GM23338 (cell line): Measurements from ENCODE around the gene C19orf18. TPM values are rescaled to one million over a fixed set of nuclear protein-coding genes. Genes with fewer than 3 reads are reported as not detected.

Experiments used
- ATAC-seq: fragments of 200-7000 bp; cut with Tn5 transposase; 3 replicates; pipeline ENCODE4 v1.9.1; 2020
- DNase-seq: peaks from one replicate; pipeline ENCODE4 v3.0.0-alpha.2; 2015; ENCODE audit warnings: low spot score
- H2AFZ ChIP-seq: fragments of 200-600 bp; sonication (generic); 2 replicates; pipeline ENCODE4 v1.8.0; 2016; ENCODE audit warnings: antibody characterized with exemption, mild to moderate bottlenecking, moderate library complexity
- H3F3A ChIP-seq: fragments of 200-600 bp; sonication (generic); replicated peaks from 2 replicates; pipeline ENCODE4 v1.8.0; 2017; ENCODE audit warnings: antibody characterized with exemption, mixed run types, low read depth
- H3K27ac ChIP-seq: fragments of 200-600 bp; sonication (generic); 2 replicates; pipeline ENCODE4 v1.6.1; 2016; ENCODE audit warnings: low read depth
- H3K27me3 ChIP-seq: fragments of 200-600 bp; sonication (generic); 2 replicates; pipeline ENCODE4 v1.8.0; 2016; ENCODE audit warnings: mild to moderate bottlenecking, mixed run types, moderate library complexity; ENCODE audit not compliant: insufficient read depth
- H3K36me3 ChIP-seq: fragments of 200-600 bp; sonication (generic); 2 replicates; pipeline ENCODE4 v1.8.0; 2016; ENCODE audit warnings: mild to moderate bottlenecking; ENCODE audit not compliant: insufficient read depth
- H3K4me1 ChIP-seq: fragments of 200-600 bp; sonication (generic); 2 replicates; pipeline ENCODE4 v1.8.0; 2016; ENCODE audit warnings: mild to moderate bottlenecking, moderate library complexity; ENCODE audit not compliant: insufficient read depth
- H3K4me2 ChIP-seq: fragments of 200-600 bp; sonication (generic); 2 replicates; pipeline ENCODE4 v1.7.1; 2017; ENCODE audit warnings: mixed run types
- H3K4me3 ChIP-seq: fragments of 200-600 bp; sonication (generic); 2 replicates; pipeline ENCODE4 v1.6.1; 2016; ENCODE audit warnings: mixed run types
- H3K79me2 ChIP-seq: fragments of 200-600 bp; sonication (generic); replicated peaks from 2 replicates; pipeline ENCODE4 v1.8.0; 2017; ENCODE audit warnings: mild to moderate bottlenecking; ENCODE audit not compliant: insufficient read depth
- H3K9me2 ChIP-seq: fragments of 200-600 bp; sonication (generic); 2 replicates; pipeline ENCODE4 v1.8.0; 2017; ENCODE audit not compliant: insufficient read depth
- H4K20me1 ChIP-seq: fragments of 200-600 bp; sonication (generic); replicated peaks from 2 replicates; pipeline ENCODE4 v1.8.0; 2017; ENCODE audit warnings: mild to moderate bottlenecking; ENCODE audit not compliant: insufficient read depth
- H3K27ac Mint-ChIP-seq: 2 replicates; pipeline ENCODE4 v1.8.0; 2020; ENCODE audit warnings: inconsistent platforms, mild to moderate bottlenecking, moderate library complexity, mixed read lengths
- H3K27me3 Mint-ChIP-seq: 3 replicates; pipeline ENCODE4 v1.8.0; 2022; ENCODE audit warnings: low read depth, mild to moderate bottlenecking, moderate library complexity, mixed read lengths, inconsistent platforms; ENCODE audit not compliant: insufficient read depth, poor library complexity
- H3K36me3 Mint-ChIP-seq: 3 replicates; pipeline ENCODE4 v1.8.0; 2021; ENCODE audit warnings: low read depth, mild to moderate bottlenecking, inconsistent platforms, moderate library complexity, mixed read lengths
- H3K4me1 Mint-ChIP-seq: 3 replicates; pipeline ENCODE4 v1.8.0; 2020; ENCODE audit warnings: mild to moderate bottlenecking, inconsistent platforms, mixed read lengths
- H3K4me3 Mint-ChIP-seq: 3 replicates; pipeline ENCODE4 v1.8.0; 2021; ENCODE audit warnings: moderate library complexity, mild to moderate bottlenecking, inconsistent platforms, mixed read lengths
- H3K9me3 Mint-ChIP-seq: 3 replicates; pipeline ENCODE4 v1.8.0; 2020; ENCODE audit warnings: moderate library complexity, mild to moderate bottlenecking, inconsistent platforms, mixed read lengths
- CREB1 ChIP-seq: fragments of 250-450 bp; sonication (Bioruptor Pico); IDR thresholded peaks from 2 replicates; pipeline ENCODE4 v1.5.0; 2020; ENCODE audit warnings: low read depth, mild to moderate bottlenecking, moderate library complexity
- CTCF ChIP-seq, 2 experiments: fragments of 200-600 bp in 1 of 2; sonication (generic) in 1 of 2; conservative IDR thresholded peaks; 2 replicates each; pipeline versions ENCODE4 v1.5.1 to v1.6.1; 2016 to 2017; ENCODE audit warnings: antibody characterized with exemption in 2 of 2, low read depth in 2 of 2, mild to moderate bottlenecking in 2 of 2, moderate library complexity in 1 of 2
- EZH2 ChIP-seq: fragments of 200-600 bp; sonication (generic); IDR thresholded peaks from one replicate; pipeline ENCODE4 v1.8.0; 2017; ENCODE audit warnings: antibody characterized with exemption, mild to moderate bottlenecking, low read depth; ENCODE audit not compliant: unreplicated experiment
- JUNB ChIP-seq: IDR thresholded peaks from one replicate; pipeline ENCODE4 v1.6.1; 2016; ENCODE audit warnings: antibody characterized with exemption; ENCODE audit not compliant: unreplicated experiment
- NANOG ChIP-seq: IDR thresholded peaks from 2 replicates; pipeline ENCODE4 v1.6.1; 2016; ENCODE audit warnings: antibody characterized with exemption, borderline replicate concordance
- POLR2AphosphoS5 ChIP-seq: IDR thresholded peaks from 2 replicates; pipeline ENCODE4 v1.6.1; 2016; ENCODE audit warnings: antibody characterized with exemption, low read depth
- REST ChIP-seq: IDR thresholded peaks from one replicate; pipeline ENCODE4 v1.6.1; 2018; ENCODE audit warnings: antibody characterized with exemption; ENCODE audit not compliant: unreplicated experiment
- STAT1 ChIP-seq: IDR thresholded peaks from one replicate; pipeline ENCODE4 v1.6.1; 2016; ENCODE audit warnings: antibody characterized with exemption; ENCODE audit not compliant: unreplicated experiment
- ZNF114 ChIP-seq: fragments of 250-450 bp; sonication (Bioruptor Pico); IDR thresholded peaks from 2 replicates; pipeline ENCODE4 v1.5.0; 2020; ENCODE audit warnings: mild to moderate bottlenecking, moderate library complexity
- ZNF331 ChIP-seq: fragments of 250-450 bp; sonication (Bioruptor Pico); IDR thresholded peaks from 2 replicates; pipeline ENCODE4 v1.5.0; 2020; ENCODE audit warnings: low read depth, mild to moderate bottlenecking, moderate library complexity
- polyA plus RNA-seq: library from polyadenylated mRNA; unstranded; fragments of >200 nt; fragmentation: Nextera tagmentation; extraction: Ambion mirVana; gene quantifications from 2 replicates; pipeline ENCODE4 v1.2.1, GENCODE V29; 2016
- total RNA-seq: library from RNA; depleted of rRNA; stranded (reverse); fragments of >200 nt; shearing (Covaris generic); gene quantifications from 2 replicates; pipeline ENCODE4 v1.2.3, GENCODE V29; 2014

Gene C19orf18
- total and polyA plus RNA-seq, 2 experiments from 2014 or later, result 1.0 TPM; not detected in 1

GRCh38 chr19:58022283-58022660 is 47.9 kb upstream of the C19orf18 start:
- Mint-ChIP-seq H3K36me3 (peaks cover 28% of the 10 kb centered on the region), H3K9me3 (peaks cover 91% of the 10 kb centered on the region), H3K27me3 (peaks cover 9% of the 10 kb centered on the region), H3K4me3 (no peak overlapping the region; the same call in 2 of the 3 replicates), H3K4me1 (no peaks in the 10 kb centered on the region), H3K27ac (peak overlapping the region; percentile 42; the same call in 1 of the 2 replicates)
- H3K9me2 ChIP-seq, result 0 out of 2 replicates have a peak, but pooled peaks cover 3% of the 10 kb centered on the region
- peak overlapping the region; percentile 45; the same call in 1 of the 2 replicates for H2AFZ ChIP-seq
- ATAC-seq, result peak; percentile 49
- DNase-seq, result peak; percentile 55
- no peak overlapping the region for H3K4me2 ChIP-seq
- H3K4me1 ChIP-seq, result no peaks in the 10 kb centered on the region
- no peaks in the 10 kb centered on the region for H3K27me3 ChIP-seq
- no peaks in the 10 kb centered on the region for H4K20me1 ChIP-seq
- TF ChIP-seq ZNF114 (CRISPR knock-in tag) (no peak), EZH2 (no peak), CTCF (conservative IDR thresholded peaks at IDR 0.05; ENCODE audit: low read depth in 2 of 2) (no peak)
- no peaks in the 10 kb centered on the region for H3K79me2 ChIP-seq
- no peaks in the 10 kb centered on the region for H3F3A ChIP-seq
- no peaks in the 10 kb centered on the region for H3K36me3 ChIP-seq
- no peak overlapping the region for H3K4me3 ChIP-seq
- peak overlapping the region; percentile 78; the same call in 1 of the 2 replicates for H3K27ac ChIP-seq

- Histone ChIP-seq H3K27ac (0 out of 2 replicates have a peak overlapping the region, but pooled peaks have one; percentile 78), H3F3A (no peaks in the 10 kb centered on the region), H3K27me3 (no peaks in the 10 kb centered on the region), H3K4me1 (no peaks in the 10 kb centered on the region), H4K20me1 (no peaks in the 10 kb centered on the region), H2AFZ (peak overlapping the region; percentile 45), H3K36me3 (no peaks in the 10 kb centered on the region), H3K9me2 (0 out of 2 replicates have a peak, but pooled peaks cover 3% of the 10 kb centered on the region), H3K4me3 (no peak overlapping the region), H3K4me2 (no peak overlapping the region), H3K79me2 (no peaks in the 10 kb centered on the region)
- Mint-ChIP-seq H3K4me1 (no peaks in the 10 kb centered on the region), H3K9me3 (peaks cover 91% of the 10 kb centered on the region), H3K27me3 (peaks cover 9% of the 10 kb centered on the region), H3K36me3 (peaks cover 27% of the 10 kb centered on the region), H3K4me3 (no peak overlapping the region), H3K27ac (no peak overlapping the region)
- ATAC-seq (peak; percentile 99), DNase-seq (peak; percentile 98)
- TF ChIP-seq EZH2 (no peak), REST (no peak), NANOG (no peak), ZNF331 (no peak), CTCF (conservative IDR thresholded peaks at IDR 0.05; ENCODE audit: low read depth in 2 of 2) (peak; percentile 81 to 97), JUNB (no peak), STAT1 (no peak), POLR2AphosphoS5 (peak; percentile 33; the same call in 1 of the 2 replicates), CREB1 (CRISPR knock-in tag) (no peak)
Observed at GRCh38 chr19:58021541-58022282, 47.4 kb upstream of the C19orf18 start.
